T-helper 22 cell (primary cell): ENCODE data around the gene PRR7.
A peak's percentile ranks its signal among the peaks of the same experiment; 100 is the strongest.

Source experiments
- DNase-seq: peaks from one replicate; pipeline ENCODE4 v3.0.0-alpha.2; 2020; ENCODE audit warnings: low read depth

Gene PRR7

DNA sequence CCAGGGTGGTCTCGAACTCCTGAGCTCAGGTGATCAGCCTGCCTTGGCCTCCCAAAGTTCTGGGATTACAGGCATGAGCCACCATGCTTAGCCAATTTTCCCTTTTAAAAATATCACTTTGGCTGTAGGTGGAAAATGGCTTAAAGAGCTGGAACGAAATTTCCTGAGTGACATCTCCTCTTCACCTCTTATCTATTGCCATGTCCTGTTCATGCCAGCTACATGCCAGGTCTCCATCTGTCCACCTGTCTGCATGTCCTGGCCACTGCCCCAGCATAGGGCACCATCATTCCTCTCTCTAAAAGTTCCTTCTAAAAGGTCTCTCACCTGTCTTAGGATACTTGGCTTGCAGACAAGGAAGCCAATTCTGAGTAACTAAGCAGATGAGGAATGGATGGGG is 22.9 kb upstream of the PRR7 start:
- DNase-seq: no peak

DNA sequence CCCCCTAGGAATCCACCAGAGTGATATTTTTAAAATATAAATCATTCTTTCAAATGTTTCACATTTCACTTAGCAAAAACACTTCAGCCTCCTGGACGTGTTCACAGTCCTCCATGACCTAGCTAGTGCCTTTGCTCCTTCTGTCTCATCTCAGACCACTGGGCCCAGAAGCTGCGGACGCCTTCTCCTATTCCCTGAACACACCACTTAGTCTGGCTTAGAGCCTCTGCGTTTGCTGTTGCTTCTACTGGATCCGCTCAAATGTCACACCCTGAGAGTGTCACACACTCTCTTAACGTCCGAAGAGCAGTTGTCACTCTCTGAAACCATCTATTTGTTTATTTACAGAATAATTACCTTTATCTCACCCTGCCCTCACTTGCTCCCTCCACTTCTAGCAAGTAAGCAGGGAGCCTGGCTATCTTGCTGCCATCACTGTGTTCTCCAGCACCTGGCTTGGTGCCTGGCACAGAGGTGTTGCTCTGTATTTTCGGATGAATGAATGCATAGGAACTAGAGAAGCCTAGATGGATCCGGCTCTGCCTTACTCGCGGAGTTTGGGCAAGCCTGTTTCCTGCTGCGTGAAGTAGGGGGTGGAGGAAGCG is 21.3 kb upstream of the PRR7 start:
- DNase-seq: no peak

DNA sequence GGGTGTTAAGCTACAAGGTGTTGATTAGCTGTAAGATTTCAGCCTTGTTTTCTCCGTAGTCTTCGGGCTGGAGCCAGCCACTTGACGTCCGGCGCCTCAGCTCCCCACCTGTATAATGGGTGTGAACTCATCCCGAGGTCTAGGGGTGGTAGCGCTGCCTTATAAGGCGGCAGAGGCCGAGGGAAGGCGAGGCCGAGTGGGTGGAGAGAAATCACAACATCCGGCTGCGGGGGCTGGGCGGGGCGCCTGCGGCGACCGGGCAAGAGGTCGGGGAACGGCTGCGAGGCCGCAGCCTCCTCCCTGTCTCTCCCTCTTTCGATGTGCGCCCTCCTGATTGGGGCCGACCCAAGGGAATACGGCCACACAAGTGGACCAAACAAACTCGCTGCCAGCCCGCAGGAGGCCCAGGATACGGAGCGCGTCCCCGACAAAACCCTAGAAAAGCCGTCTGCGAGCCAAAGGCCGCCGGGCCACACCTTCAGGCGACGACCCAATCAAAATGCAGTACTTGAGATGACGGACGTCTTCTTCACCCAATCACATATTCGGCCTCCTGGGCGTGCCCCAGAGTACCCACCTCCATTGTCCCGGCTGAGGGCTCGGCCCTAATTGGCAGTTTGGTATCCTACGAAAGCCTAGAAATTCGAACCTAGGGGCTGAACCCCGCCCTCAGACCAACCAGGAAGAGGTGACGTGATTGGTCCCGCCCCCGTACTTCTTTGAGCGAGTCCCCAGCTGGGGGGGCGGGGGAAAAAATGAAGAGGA is 20.6 kb upstream of the PRR7 start:
- peak; percentile 100 for DNase-seq

DNA sequence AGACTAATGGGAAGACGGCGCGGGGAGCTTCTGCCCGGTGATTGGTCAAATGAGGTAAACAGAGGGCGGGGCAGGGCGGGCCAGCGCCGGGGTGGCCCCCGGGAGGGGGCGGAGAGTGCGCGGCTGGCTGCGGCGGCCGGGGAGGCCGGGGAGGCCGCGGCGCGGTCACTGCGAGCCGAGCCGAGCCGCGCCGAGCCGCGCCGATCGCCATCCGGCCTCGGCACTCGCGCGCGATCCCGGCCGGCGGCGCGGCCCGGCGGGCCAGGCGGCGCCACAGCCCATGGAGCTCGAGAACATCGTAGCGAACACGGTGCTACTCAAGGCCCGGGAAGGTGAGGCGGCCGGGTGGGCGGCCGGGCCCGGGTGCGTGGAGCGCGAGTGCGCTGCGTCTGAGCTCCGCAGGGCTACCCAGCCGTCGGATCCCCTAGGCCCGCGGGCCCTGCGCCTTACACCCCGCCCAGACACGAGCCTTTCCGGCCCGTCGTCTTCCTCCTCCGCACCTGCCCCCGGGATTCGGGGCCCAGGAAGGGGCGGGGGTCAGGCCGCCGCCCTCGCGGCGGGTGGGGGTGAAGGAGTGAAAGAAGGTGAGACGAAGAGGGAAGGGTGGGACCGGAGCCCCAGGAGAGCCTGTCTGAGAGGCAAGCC is 19.9 kb upstream of the PRR7 start, which contains the start of gene GRK6:
Gene GRK6 (plus strand): TSS at position 111 of the 645 bp plus-strand sequence. CDS start 170 bp downstream, at position 281.
- DNase-seq: peak; percentile 58

DNA sequence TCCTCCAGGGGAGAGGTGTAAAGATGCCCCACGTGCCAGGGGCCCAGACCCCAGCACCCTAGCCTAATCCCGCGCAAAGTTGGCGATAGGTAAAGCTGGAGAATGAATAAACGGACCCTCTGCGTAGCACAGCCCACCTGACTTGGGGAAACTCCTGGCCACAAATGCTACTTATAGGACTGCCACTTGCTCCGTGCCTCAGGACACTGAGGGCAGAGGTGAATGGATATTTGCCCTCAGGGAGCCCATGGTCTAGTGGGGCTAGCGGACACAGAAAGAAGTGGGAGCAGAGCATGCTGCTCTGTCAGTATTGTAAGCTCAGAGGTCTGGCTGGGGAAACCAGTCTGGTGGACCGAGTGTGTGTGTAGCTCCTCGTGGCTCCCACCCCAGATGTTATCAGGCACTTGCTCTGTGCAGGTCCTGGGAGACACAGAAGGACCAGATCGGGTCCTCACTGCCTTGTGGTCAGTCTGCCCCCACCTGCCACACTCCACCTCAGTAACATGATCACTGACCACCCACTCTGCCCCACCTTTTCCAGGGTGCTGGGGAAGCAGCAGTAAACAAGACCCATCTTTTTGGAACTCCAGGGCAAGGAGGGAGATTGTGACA is 19.3 kb upstream of the PRR7 start:
- no peak for DNase-seq

DNA sequence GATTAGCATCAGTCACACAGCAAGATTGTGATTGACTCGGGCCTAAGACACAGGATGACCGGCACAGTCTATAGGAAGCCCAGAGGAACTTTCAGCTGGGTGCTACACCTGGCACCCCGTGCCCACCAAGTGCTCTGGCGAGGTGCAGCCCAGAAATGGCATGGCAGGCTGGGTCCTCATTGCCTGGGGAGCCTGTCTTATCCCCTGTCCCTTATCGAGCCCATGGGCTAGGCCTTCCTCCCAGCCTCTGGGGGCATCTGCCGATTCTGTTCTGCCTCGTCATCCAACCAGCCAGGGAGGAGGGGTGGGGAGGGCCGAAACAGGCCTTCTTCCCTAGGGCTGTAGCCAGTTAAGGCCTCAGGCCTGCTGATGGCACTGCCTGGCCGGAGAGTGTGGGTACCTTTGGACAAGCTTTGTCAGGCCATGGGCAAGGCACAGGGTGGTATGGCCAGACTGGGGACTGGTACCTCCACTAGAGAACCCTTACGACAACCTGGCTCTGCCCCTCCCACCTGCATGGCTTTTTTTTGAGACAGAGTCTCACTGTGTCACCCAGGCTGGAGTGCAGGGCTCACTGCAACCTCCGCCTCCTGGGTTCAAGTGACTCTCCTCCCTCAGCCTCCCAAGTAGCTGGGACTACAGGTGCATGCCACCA is 18.6 kb upstream of the PRR7 start:
- DNase-seq: no peak

DNA sequence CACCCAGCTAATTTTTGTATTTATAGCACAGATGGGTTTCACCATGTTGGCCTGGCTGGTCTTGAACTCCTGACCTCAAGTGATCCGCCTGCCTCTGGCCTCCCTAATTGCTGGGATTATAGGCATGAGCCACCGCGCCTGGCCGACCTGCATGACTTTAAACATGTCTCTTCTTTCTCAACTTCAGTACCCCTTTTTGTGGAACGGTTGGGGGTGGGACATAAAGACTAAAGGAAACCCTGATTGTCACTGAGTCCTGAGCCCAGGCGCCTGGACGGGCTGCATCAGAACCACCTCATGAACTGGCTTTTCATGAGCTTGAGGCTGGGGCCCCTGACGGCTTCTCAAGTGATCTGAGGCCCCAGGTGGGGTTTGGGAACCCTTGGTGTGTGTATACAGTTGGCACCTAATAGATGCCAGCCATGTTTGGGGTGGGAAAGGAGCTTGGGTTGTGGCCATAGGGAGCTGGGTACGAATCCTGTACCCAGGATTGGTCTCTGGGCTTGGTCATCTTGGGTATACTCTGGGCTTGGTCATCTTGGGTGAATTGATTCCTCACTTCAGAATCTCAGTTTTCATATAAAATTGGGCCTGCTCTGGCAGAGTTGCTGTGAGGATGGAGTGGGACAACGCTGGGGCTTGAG is 17.9 kb upstream of the PRR7 start:
- DNase-seq: no peak

DNA sequence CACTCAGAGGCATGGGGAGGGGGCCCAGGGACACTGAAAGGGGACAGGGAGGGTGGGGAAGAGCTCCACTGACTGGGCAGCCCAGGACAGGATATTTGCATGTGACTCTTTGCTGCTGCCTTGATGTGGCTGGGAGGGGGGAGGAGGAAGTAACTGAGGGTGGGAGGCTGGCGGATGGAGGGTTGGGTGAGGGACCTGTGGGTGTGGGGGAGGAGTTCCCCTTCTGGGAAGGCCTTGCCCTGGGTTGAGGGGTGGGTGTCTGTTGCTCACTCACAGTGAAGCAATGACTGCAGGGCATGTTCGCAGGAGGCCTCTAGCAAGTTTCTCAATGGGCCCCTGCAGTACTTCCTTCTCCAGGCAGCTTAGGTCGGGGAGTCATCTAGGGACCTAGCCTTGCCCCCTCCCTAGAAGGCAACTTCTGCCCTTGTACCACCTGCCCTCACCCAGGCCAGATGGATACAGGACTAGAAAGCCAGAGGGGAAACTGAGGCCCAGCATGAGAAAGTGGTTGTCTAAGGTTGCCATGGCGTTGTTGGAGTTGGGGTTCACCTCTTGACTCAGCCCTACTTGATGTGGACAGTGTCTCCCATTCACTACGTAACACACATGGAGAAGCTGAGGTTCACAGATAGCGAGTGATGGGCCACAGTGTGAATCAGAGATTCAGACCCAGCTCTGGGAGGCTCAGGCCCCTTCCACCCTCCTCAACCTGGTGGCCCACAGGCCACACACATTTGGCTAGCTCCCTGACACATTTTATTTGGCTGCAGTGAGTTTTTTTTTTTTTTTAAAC is 17.2 kb upstream of the PRR7 start:
- peak; percentile 85 for DNase-seq

DNA sequence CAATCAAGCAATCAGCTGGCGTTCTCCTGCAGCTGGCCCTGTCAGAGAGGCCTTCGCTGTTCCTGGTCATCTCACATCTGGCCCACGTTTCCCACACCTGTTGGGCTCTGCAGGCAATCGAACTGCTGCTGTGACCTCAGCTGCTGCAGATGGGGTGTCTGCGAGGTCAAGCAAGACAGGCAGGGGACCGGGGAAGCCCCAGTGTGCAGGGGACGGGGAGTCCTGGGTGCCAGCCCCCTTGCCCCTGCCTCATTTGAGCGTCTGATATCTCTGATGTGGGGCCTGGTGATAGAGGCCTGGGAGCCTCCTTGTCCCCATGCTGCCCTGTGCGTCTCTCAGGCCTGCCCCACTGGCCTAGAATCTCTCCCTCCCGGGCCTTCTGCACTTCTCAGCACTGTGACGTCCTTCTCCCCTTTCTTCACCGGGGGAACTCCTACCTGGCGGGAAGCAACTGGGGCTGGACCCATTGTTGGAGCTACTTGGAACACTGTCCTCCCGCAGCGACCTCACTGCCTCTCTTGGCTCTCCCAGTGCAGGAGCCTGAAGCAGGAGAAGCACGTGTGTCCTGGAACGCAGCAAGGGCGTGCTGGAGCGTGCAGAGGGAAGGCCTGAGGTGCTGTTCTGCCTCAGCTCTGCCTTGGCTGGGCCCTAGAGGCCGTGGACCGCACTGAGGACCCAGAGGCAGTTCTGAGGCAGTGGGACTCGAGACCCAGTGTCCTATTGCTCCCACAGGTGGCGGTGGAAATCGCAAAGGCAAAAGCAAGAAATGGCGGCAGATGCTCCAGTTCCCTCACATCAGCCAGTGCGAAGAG is 16.3 kb upstream of the PRR7 start:
- no peak for DNase-seq

DNA sequence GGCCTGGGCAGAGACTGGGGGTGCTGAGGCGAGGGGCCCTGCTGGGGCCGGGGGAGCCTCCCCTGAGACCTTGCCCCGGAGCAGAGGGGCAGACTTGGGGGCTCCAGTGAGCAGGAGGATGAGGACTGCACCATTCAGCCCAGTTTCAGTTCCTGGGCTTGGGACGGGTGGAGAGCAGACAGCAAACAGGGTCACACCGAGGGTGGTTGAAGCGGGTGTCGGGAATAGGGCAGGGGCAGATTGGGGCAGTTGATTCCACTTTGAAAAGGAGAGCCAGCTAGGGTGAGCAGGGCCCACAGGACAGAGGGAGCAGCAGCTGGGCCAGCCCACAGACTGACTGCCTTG is 15.7 kb upstream of the PRR7 start:
- no peak for DNase-seq

DNA sequence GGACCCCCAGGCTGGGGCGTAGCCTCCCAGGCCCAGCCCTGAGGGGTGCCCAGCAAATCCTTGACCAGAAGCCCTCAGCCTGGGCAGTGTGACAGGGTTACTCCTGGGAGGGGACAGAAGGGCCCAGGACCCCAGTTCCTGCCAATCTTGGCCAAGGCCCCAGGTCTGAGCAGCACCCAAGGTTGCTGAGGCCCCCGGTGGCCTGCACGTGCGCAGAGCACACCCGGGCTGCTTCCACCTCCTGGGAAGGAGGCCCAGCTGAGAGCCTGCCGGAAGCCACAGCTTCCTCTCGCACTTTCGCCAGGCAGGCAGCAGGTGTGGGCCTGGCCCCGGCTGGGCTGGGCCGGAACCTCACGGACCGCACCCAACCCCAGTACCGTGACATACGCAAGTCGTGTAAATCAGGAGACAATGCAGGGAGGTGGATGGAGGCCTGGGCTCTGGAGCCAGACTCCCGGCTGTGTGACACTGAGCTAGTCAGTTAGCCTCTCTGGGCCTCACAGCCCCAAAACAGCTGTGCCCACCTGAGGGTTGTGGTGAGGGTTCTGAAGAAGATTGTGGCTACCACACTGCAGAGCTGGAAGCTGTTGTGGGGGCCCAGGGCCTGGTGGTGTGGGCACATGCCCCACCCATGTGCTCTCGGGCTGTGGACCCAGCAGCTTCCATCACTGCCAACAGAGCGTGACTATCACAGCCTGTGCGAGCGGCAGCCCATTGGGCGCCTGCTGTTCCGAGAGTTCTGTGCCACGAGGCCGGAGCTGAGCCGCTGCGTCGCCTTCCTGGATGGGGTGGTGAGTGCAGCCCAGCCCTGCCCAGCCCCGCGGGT is 15.1 kb upstream of the PRR7 start:
- peak; percentile 70 for DNase-seq

DNA sequence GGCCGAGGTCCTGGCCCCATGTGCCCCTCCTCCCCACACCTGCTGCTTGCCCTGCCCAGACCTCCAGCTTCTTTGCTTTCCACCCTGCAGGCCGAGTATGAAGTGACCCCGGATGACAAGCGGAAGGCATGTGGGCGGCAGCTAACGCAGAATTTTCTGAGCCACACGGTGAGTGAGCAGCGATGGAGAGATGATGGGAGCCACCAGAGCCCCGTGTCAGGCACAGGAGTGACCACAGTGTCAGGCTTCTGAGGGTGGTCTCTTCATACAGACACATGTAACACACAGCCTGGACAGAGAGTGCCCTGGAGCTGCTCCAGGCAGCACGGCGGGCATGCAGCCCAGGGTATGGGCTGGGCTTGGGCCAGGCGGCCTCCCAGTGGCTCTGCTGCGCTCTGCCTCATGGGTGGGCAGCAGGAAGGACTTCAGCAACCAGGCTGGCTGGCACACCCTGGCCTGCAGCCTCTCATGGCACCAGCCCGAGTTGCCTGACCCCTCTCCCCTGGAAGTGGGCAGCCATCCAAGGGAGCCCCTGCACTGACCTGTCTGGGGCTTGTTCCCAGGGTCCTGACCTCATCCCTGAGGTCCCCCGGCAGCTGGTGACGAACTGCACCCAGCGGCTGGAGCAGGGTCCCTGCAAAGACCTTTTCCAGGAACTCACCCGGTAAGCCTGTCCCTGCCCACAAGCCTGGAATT is 14.3 kb upstream of the PRR7 start:
- no peak for DNase-seq

DNA sequence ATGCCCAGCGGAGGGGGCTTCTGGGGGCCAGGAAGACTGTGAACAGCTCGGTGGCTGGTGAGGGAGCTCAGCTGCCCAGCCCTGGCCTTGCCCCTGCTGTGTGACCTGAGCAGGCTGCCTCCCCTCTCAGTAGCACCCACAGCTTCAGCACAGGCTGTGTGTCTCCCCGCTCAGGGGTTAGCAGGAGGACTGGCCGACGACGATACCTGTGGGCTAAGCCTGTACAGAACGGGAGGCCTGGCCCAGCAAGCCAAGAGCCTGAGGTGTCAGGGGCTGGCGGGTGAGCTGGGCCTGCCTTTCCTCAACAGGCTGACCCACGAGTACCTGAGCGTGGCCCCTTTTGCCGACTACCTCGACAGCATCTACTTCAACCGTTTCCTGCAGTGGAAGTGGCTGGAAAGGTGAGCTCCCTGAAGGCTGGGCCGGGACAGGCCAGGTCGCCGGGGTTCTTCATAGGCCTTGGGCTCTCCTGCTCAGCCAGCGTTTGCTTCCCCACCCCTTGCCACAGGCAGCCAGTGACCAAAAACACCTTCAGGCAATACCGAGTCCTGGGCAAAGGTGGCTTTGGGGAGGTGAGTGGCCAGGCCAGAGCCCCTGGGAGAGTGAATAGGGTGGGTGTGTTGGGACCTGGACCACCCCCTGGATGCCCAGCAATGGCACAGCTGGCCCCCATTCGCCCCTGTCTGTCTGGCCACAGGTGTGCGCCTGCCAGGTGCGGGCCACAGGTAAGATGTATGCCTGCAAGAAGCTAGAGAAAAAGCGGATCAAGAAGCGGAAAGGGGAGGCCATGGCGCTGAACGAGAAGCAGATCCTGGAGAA is 13.6 kb upstream of the PRR7 start:
- DNase-seq: no peak

DNA sequence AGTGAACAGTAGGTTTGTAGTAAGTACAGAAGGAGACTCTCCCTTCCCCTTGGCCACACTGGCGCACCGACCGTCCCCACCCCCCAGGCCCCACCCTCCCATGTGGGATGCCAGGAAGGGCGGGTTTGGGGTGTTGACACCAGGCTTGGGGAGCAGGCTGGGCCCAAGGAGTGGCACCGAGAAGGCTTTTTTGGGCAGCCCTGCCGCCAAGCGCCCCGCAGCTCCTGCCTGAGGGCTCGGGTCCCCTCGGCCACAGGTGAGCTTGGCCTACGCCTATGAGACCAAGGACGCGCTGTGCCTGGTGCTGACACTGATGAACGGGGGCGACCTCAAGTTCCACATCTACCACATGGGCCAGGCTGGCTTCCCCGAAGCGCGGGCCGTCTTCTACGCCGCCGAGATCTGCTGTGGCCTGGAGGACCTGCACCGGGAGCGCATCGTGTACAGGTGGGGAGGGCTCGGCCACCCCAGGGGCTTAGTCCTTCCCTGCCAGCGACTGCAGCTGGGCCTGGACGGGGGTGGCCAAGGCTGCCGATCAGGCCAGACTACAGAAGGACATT is 12.9 kb upstream of the PRR7 start:
- no peak for DNase-seq

DNA sequence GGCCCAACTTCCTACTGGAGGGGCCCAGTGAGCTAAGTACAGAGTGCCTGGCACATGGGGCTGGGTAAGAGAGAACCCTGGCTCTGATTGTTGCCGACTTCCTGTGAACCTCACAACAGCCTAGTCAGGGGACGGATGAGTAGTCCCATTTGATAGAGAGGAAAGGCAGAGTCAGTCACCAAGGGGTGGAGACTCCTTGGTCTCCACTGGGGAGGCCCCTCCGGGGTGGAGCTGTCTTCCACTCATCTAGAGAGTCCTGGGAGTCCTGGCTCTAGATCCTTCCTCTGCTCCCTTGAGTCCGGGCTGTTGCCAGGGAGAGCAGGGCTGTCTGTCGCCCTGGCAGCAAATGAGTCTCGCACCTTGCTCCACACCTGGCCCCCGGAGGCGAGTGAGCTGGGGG is 12.2 kb upstream of the PRR7 start:
- peak; percentile 48 for DNase-seq

DNA sequence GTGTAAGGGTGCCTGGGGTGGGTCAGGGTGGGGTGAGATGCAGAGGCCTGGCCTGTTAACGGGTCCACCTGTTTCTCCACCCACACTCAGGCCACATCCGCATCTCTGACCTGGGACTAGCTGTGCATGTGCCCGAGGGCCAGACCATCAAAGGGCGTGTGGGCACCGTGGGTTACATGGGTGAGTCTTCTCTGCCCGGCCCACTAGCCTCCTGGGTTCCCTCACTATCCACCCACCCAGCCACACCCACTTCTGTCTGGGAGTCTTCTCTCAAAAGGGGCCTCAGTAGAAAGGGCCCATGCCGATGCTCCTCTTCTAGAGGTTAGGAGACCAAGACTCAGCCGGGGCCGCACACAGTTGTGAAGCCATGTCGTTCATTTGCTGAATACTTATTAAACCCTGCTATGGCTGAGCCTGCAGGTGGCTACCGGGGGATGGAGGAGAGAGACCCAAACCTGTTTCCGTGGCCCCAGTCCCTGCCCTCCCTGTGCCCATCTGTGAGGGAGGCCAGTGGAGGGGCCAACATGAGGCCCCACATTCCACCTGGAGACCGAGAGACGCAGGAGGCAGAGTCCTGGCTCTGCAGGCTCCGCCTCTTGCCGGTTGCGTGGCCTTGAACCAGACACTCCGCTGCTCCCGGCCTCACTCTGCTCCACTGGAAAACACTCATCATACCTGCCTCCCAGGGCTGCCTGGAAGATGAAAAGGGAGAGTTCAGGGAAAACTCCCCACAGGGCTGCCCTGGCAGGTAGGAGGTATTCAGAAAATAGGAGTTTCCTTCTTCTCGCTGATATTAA is 11.5 kb upstream of the PRR7 start:
- DNase-seq: no peak
